IMR-90 (cell line): ENCODE results near the gene ZCCHC24. TPM values are rescaled to one million over a fixed set of nuclear protein-coding genes. Genes with fewer than 3 reads are reported as not detected.

ENCODE experiments used
- ATAC-seq: fragments of 200-7000 bp; cut with Tn5 transposase; 2 replicates; pipeline ENCODE4 v1.9.1; 2020; ENCODE audit warnings: low read depth, mild to moderate bottlenecking, moderate library complexity
- BruUV-seq: library from RNA; stranded (reverse); fragments of 400-500 nt; replicated peaks from 2 replicates; lab custom pipeline; 2021; lab: Mats Ljungman, UMichigan
- CTCF ChIA-PET: fragments of 300-600 bp; formaldehyde crosslinking; extraction: SDS; loops from one replicate; lab custom pipeline; 2021; ENCODE audit warnings: antibody characterized with exemption; lab: Yijun Ruan, JAX
- POLR2A ChIA-PET: fragments of 300-600 bp; sonication (Branson Sonifier 250); formaldehyde crosslinking; loops from one replicate; lab custom pipeline; 2022; ENCODE audit warnings: antibody characterized with exemption; ENCODE audit not compliant: unreplicated experiment; lab: Charles Lee
- DNase-seq: peaks from one replicate; pipeline ENCODE4 v3.0.0; 2013
- H2AFZ ChIP-seq: replicated peaks from 2 replicates; pipeline ENCODE3; 2013; ENCODE audit warnings: low read length, mild to moderate bottlenecking; ENCODE audit not compliant: poor library complexity
- H2AK5ac ChIP-seq: 2 replicates; pipeline ENCODE4 v1.6.1; 2013; ENCODE audit warnings: low read depth, low read length, inconsistent platforms
- H2AK9ac ChIP-seq: replicated peaks from 2 replicates; pipeline ENCODE3; 2013; ENCODE audit warnings: mild to moderate bottlenecking, low read depth, low read length, moderate library complexity; ENCODE audit not compliant: poor library complexity
- H2BK120ac ChIP-seq: 2 replicates; pipeline ENCODE4 v1.6.1; 2013; ENCODE audit warnings: low read depth, low read length, inconsistent platforms
- H2BK15ac ChIP-seq: 3 replicates; pipeline ENCODE4 v1.6.1; 2013; ENCODE audit warnings: low read depth, low read length, inconsistent platforms
- H2BK20ac ChIP-seq: 2 replicates; pipeline ENCODE4 v1.6.1; 2013; ENCODE audit warnings: low read depth, mild to moderate bottlenecking, inconsistent platforms, low read length, moderate library complexity
- H2BK5ac ChIP-seq: 2 replicates; pipeline ENCODE4 v1.6.1; 2013; ENCODE audit warnings: mild to moderate bottlenecking, low read depth, low read length, inconsistent platforms; ENCODE audit not compliant: poor library complexity, severe bottlenecking
- H3K14ac ChIP-seq: replicated peaks from 2 replicates; pipeline ENCODE4 v1.6.1; 2013; ENCODE audit warnings: low read depth, low read length, inconsistent platforms
- H3K18ac ChIP-seq: 2 replicates; pipeline ENCODE4 v1.6.1; 2013; ENCODE audit warnings: low read depth, low read length, control low read depth
- H3K23ac ChIP-seq: 2 replicates; pipeline ENCODE4 v1.6.1; 2013; ENCODE audit warnings: low read depth, low read length, inconsistent platforms
- H3K27ac ChIP-seq: 2 replicates; pipeline ENCODE4 v1.5.1; 2013; ENCODE audit warnings: mild to moderate bottlenecking, control low read depth, low read length; ENCODE audit not compliant: insufficient read depth
- H3K27me3 ChIP-seq: 2 replicates; pipeline ENCODE4 v1.6.1; 2013; ENCODE audit warnings: low read length; ENCODE audit not compliant: control insufficient read depth, insufficient read depth
- H3K36me3 ChIP-seq: 2 replicates; pipeline ENCODE4 v1.6.1; 2013; ENCODE audit warnings: low read length, mixed read lengths; ENCODE audit not compliant: control insufficient read depth, insufficient read depth
- H3K4ac ChIP-seq: 2 replicates; pipeline ENCODE4 v1.6.1; 2013; ENCODE audit warnings: low read depth, low read length, inconsistent platforms
- H3K4me1 ChIP-seq: 2 replicates; pipeline ENCODE4 v1.6.1; 2013; ENCODE audit warnings: low read length, mixed read lengths; ENCODE audit not compliant: control insufficient read depth, insufficient read depth
- H3K4me2 ChIP-seq: 2 replicates; pipeline ENCODE4 v1.6.1; 2013; ENCODE audit warnings: low read depth, mild to moderate bottlenecking, control low read depth, low read length, moderate library complexity
- H3K4me3 ChIP-seq: 2 replicates; pipeline ENCODE4 v1.5.1; 2013; ENCODE audit warnings: low read depth, mild to moderate bottlenecking, control low read depth, low read length, moderate library complexity; ENCODE audit not compliant: insufficient read depth
- H3K56ac ChIP-seq: 2 replicates; pipeline ENCODE4 v1.6.1; 2013; ENCODE audit warnings: low read length, inconsistent platforms; ENCODE audit not compliant: insufficient read depth; ENCODE audit errors: extremely low read depth
- H3K79me1 ChIP-seq, 2 experiments: 2 replicates each; pipeline ENCODE4 v1.6.1; 2013; ENCODE audit warnings: low read length in 2 of 2, inconsistent platforms in 1 of 2, low read depth in 1 of 2
- H3K9ac ChIP-seq: 2 replicates; pipeline ENCODE4 v1.6.1; 2013; ENCODE audit warnings: low read depth, low read length, control low read depth
- H3K9me1 ChIP-seq: 2 replicates; pipeline ENCODE4 v1.6.1; 2013; ENCODE audit warnings: low read length, inconsistent platforms; ENCODE audit not compliant: insufficient read depth
- H3K9me3 ChIP-seq: 2 replicates; pipeline ENCODE4 v1.6.1; 2013; ENCODE audit warnings: low read length; ENCODE audit not compliant: control insufficient read depth, insufficient read depth
- H4K20me1 ChIP-seq: 2 replicates; pipeline ENCODE4 v1.6.1; 2013; ENCODE audit warnings: low read length, inconsistent platforms; ENCODE audit not compliant: insufficient read depth
- H4K5ac ChIP-seq: 2 replicates; pipeline ENCODE4 v1.6.1; 2013; ENCODE audit warnings: mild to moderate bottlenecking, low read depth, low read length, control low read depth
- H4K8ac ChIP-seq, 2 experiments: 2 replicates each; pipeline ENCODE4 v1.6.1; 2013; ENCODE audit warnings: low read depth in 2 of 2, low read length in 2 of 2, control low read depth in 1 of 2, inconsistent platforms in 1 of 2
- H4K91ac ChIP-seq: 2 replicates; pipeline ENCODE4 v1.6.1; 2013; ENCODE audit warnings: low read depth, low read length, inconsistent platforms; ENCODE audit not compliant: insufficient read depth
- BHLHE40 ChIP-seq: fragments of 150-350 bp; IDR thresholded peaks from 2 replicates; pipeline ENCODE4 v1.6.1; 2016; ENCODE audit warnings: mild to moderate bottlenecking, low read depth, low read length
- CHD1 ChIP-seq: IDR thresholded peaks from 2 replicates; pipeline ENCODE4 v1.6.1; 2012; ENCODE audit warnings: low read depth, low read length, improper control_type of control experiment
- FOS ChIP-seq: fragments of 150-350 bp; IDR thresholded peaks from 2 replicates; pipeline ENCODE4 v1.6.1; 2016; ENCODE audit warnings: low read depth, low read length
- MAFK ChIP-seq: IDR thresholded peaks from 2 replicates; pipeline ENCODE4 v1.6.1; 2012; ENCODE audit warnings: low read depth, low read length, improper control_type of control experiment
- MAZ ChIP-seq: IDR thresholded peaks from 2 replicates; pipeline ENCODE4 v1.6.1; 2012; ENCODE audit warnings: low read depth, mild to moderate bottlenecking, low read length, improper control_type of control experiment, moderate library complexity, borderline replicate concordance
- MXI1 ChIP-seq: IDR thresholded peaks from 2 replicates; pipeline ENCODE4 v1.6.1; 2012; ENCODE audit warnings: low read depth, mild to moderate bottlenecking, low read length, moderate library complexity, borderline replicate concordance
- NFE2L2 ChIP-seq: fragments of 150-350 bp; IDR thresholded peaks from 2 replicates; pipeline ENCODE4 v1.6.1; 2016; ENCODE audit warnings: low read depth, mild to moderate bottlenecking, low read length
- POLR2A ChIP-seq: IDR thresholded peaks from 2 replicates; pipeline ENCODE4 v1.6.1; 2012; ENCODE audit warnings: mild to moderate bottlenecking, low read depth, low read length
- RAD21 ChIP-seq: IDR thresholded peaks from 2 replicates; pipeline ENCODE4 v1.6.1; 2012; ENCODE audit warnings: low read length, improper control_type of control experiment
- RCOR1 ChIP-seq: IDR thresholded peaks from 2 replicates; pipeline ENCODE4 v1.6.1; 2012; ENCODE audit warnings: mild to moderate bottlenecking, low read length, improper control_type of control experiment; ENCODE audit not compliant: insufficient replicate concordance
- RFX5 ChIP-seq: IDR thresholded peaks from 2 replicates; pipeline ENCODE4 v1.8.0; 2012; ENCODE audit warnings: low read depth, mild to moderate bottlenecking, low read length, moderate library complexity
- SMC3 ChIP-seq: fragments of 150-350 bp; IDR thresholded peaks from 2 replicates; pipeline ENCODE4 v1.6.1; 2016; ENCODE audit warnings: low read depth, mild to moderate bottlenecking, antibody characterized with exemption, low read length, moderate library complexity
- WGBS, 2 experiments: methylation state at CpG; one replicate each; pipeline versions ENCODE4 v1.1.5 to v1.1.7; 2013; ENCODE audit warnings: missing lambda C conversion rate in 2 of 2; ENCODE audit not compliant: insufficient read length in 1 of 2; ENCODE audit errors: extremely low coverage in 2 of 2; 5-methylcytosine and 5-hydroxymethylcytosine counted together
- dilution Hi-C: fragments of 300-500 bp; cut with HindIII; formaldehyde crosslinking; loops from one replicate; pipeline ENCODE4 v1.14.3; 2018; ENCODE audit warnings: low sequenced_read_pairs; ENCODE audit not compliant: unreplicated experiment
- in situ Hi-C: fragments of 300-500 bp; cut with MboI; formaldehyde crosslinking; loops from 3 replicates; pipeline ENCODE4 v1.14.3; 2019; ENCODE audit warnings: low sequenced_read_pairs, inconsistent platforms, mixed read lengths
- intact Hi-C: fragments of 100-400 bp; cut with micrococcal nuclease; formaldehyde crosslinking; loops from 2 replicates; pipeline ENCODE4 v1.10.0; 2022
- polyA plus RNA-seq, 3 experiments: library from polyadenylated mRNA; depleted of rRNA; stranded (reverse); fragments of >200 nt; gene quantifications; 2 replicates each; pipeline ENCODE4 v1.2.3, GENCODE V29; 2012; ENCODE audit warnings: low replicate concordance in 1 of 3
- total RNA-seq: library from RNA; depleted of rRNA; stranded (reverse); fragments of >200 nt; gene quantifications from 2 replicates; pipeline ENCODE4 v1.2.3, GENCODE V29; 2012
- TF ChIP-seq, protein P1 (sequence below): fragments of 150-350 bp; IDR thresholded peaks from 2 replicates; pipeline ENCODE4 v1.6.1; 2017; ENCODE audit warnings: mild to moderate bottlenecking, antibody characterized with exemption, low read length, low read depth
- TF ChIP-seq, protein P2 (sequence below): fragments of 150-350 bp; IDR thresholded peaks from 2 replicates; pipeline ENCODE4 v1.6.1; 2016; ENCODE audit warnings: low read depth, mild to moderate bottlenecking, low read length, moderate library complexity, borderline replicate concordance

Gene ZCCHC24
- total and polyA plus RNA-seq, 2 of the 4 experiments (the other 2 are of a cell fraction), result 15.1 to 25.9 TPM

DNA sequence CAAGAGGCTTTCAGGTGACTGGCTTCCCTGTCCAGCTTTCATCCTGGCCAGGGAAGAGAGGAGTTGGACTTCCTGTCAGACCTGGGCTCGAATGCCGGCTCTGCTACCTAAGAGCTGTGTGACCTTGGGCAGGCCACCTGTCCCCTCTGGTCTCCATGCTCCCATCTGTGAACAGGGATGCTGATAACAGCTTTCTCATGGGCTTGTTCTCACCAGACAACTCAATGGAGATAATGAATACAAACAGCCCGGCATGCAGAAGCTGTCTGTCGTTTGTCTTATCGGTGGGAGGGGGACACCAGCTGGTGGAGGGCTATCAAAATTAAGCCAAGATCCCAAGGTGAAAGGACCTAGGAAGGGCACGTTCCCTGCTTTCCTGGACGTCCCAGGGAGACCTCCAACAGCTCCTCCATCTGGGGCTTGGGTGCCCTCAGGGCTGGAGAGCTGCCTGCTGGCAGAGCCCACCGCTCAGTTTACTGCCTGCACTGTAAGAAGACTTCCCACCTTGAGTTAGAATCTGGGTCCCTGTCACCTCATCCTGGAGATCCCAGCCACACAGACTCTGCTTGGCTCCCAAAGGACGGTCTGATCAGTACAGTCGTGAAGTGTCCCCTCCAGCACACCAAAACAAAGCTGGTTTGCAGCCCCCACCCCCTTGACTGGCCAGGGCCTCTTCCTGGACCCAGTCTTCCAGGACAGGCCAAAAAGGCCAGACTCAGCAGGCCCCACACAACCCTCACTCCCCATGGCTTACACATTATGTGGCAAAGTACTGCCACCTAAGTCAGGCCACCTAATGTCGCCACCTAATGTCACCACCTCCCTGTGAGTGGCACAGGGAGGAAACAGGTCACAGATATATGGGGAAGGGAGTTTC, 57.2 kb downstream of the ZCCHC24 start:
- ChIA-PET POLR2A (no interaction called here), CTCF (no interaction called here)
- H4K91ac ChIP-seq, result no peak overlapping the region
- no peak overlapping the region for H2BK5ac ChIP-seq
- in situ Hi-C loops, result loop anchor here (25.0 kb wide), 1 partner anchor 99 kb away; no protein-coding TSS in a partner anchor
- no peaks in the 10 kb centered on the region for H3K9me3 ChIP-seq
- H3K23ac ChIP-seq, result no peak overlapping the region
- H3K18ac ChIP-seq, result no peak overlapping the region
- no peak overlapping the region for H3K56ac ChIP-seq
- H2BK15ac ChIP-seq, result no peak overlapping the region
- H3K4me3 ChIP-seq, result no peak overlapping the region
- 67% methylated on average over 1 of the region's 11 CpGs; no CpG with 5 or more reads in 1 of the 2 experiments for WGBS, 2 experiments
- no peak overlapping the region for H4K5ac ChIP-seq
- ATAC-seq (no peak), DNase-seq (no peak)
- no peak overlapping the region for H3K4ac ChIP-seq
- no peak overlapping the region for H3K14ac ChIP-seq
- no peak overlapping the region for H2BK20ac ChIP-seq
- no peak overlapping the region for H3K27ac ChIP-seq
- intact Hi-C loops, result no loop called here
- H3K27me3 ChIP-seq, result no peaks in the 10 kb centered on the region
- 0 out of 2 replicates have a peak, but pooled peaks cover 3% of the 10 kb centered on the region for H4K20me1 ChIP-seq
- no peak overlapping the region for H2BK120ac ChIP-seq
- H4K8ac ChIP-seq, result no peak overlapping the region
- H3K79me1 ChIP-seq, result peaks cover 15 to 25% of the 10 kb centered on the region in 2 experiments
- no TSS peak for BruUV-seq
- peaks cover 4% of the 10 kb centered on the region; the same call in 1 of the 2 replicates for H3K9me1 ChIP-seq
- peaks cover 68% of the 10 kb centered on the region for H3K36me3 ChIP-seq
- no peak overlapping the region for H3K4me2 ChIP-seq
- dilution Hi-C loops, result no loop called here
- H3K9ac ChIP-seq, result no peak overlapping the region
- H3K4me1 ChIP-seq, result no peaks in the 10 kb centered on the region; the same call in 1 of the 2 replicates
- H2AK9ac ChIP-seq, result no peak overlapping the region
- H2AFZ ChIP-seq, result no peak overlapping the region
- H2AK5ac ChIP-seq, result no peak overlapping the region
- TF ChIP-seq, protein P1, sequence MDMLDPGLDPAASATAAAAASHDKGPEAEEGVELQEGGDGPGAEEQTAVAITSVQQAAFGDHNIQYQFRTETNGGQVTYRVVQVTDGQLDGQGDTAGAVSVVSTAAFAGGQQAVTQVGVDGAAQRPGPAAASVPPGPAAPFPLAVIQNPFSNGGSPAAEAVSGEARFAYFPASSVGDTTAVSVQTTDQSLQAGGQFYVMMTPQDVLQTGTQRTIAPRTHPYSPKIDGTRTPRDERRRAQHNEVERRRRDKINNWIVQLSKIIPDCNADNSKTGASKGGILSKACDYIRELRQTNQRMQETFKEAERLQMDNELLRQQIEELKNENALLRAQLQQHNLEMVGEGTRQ, result no peak
- TF ChIP-seq POLR2A (no peak), RCOR1 (no peak), MAFK (no peak), NFE2L2 (no peak), MXI1 (no peak), MAZ (no peak), BHLHE40 (no peak), SMC3 (no peak), FOS (no peak), RFX5 (no peak), CHD1 (no peak), RAD21 (no peak)
- TF ChIP-seq, protein P2, sequence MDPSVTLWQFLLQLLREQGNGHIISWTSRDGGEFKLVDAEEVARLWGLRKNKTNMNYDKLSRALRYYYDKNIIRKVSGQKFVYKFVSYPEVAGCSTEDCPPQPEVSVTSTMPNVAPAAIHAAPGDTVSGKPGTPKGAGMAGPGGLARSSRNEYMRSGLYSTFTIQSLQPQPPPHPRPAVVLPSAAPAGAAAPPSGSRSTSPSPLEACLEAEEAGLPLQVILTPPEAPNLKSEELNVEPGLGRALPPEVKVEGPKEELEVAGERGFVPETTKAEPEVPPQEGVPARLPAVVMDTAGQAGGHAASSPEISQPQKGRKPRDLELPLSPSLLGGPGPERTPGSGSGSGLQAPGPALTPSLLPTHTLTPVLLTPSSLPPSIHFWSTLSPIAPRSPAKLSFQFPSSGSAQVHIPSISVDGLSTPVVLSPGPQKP, result no peak
